GM12878 (cell line): ENCODE measurements around the gene COQ9. TPM values are rescaled to one million over a fixed set of nuclear protein-coding genes. Genes with fewer than 3 reads are reported as not detected.
A peak's percentile ranks its signal among the peaks of the same experiment; 100 is the strongest.

Experiments used
- ATAC-seq: fragments of 200-7000 bp; cut with Tn5 transposase; 3 replicates; pipeline ENCODE4 v1.9.1; 2020; ENCODE audit warnings: mild to moderate bottlenecking, moderate library complexity
- BruUV-seq: library from RNA; stranded (reverse); fragments of 400-500 nt; replicated peaks from 2 replicates; lab custom pipeline; 2021; lab: Mats Ljungman, UMichigan
- CTCF ChIA-PET: fragments of 300-600 bp; sonication (Branson Sonifier 250); formaldehyde crosslinking; extraction: SDS; loops from one replicate; lab custom pipeline; 2021; ENCODE audit warnings: inconsistent platforms; lab: Yijun Ruan, JAX
- POLR2A ChIA-PET: fragments of 350-600 bp; formaldehyde crosslinking; extraction: SDS; loops from one replicate; lab custom pipeline; 2021; ENCODE audit warnings: inconsistent platforms; lab: Charles Lee
- RAD21 ChIA-PET: fragments of 300-600 bp; sonication (Branson Sonifier 250); formaldehyde crosslinking; loops from one replicate; lab custom pipeline; 2023; ENCODE audit warnings: antibody characterized with exemption; ENCODE audit not compliant: unreplicated experiment; lab: Charles Lee
- SMC1A ChIA-PET: fragments of 300-600 bp; sonication (Branson Sonifier 250); formaldehyde crosslinking; loops from one replicate; lab custom pipeline; 2023; ENCODE audit not compliant: unreplicated experiment, uncharacterized antibody; lab: Charles Lee
- DNase-seq: peaks from one replicate; pipeline ENCODE4 v3.0.0-alpha.2; 2011; ENCODE audit warnings: low read depth, low spot score
- FAIRE-seq: peaks from 3 replicates; lab custom pipeline; 2011; peaks lifted over from hg19 to GRCh38; lab: Jason Lieb, UNC
- H2AFZ ChIP-seq: 2 replicates; pipeline ENCODE4 v1.6.0; 2011; ENCODE audit warnings: low read depth, low read length, control low read depth; ENCODE audit not compliant: control insufficient read depth
- H3K27ac ChIP-seq: 2 replicates; pipeline ENCODE4 v1.5.1; 2011; ENCODE audit warnings: control low read depth; ENCODE audit not compliant: control insufficient read depth, insufficient read depth
- H3K27me3 ChIP-seq, 2 experiments: replicated peaks in 1 of 2; 2 replicates each; pipeline versions ENCODE4 v1.6.0 to v1.6.1; 2011; ENCODE audit warnings: low read length in 1 of 2; ENCODE audit not compliant: control insufficient read depth in 2 of 2, insufficient read depth in 2 of 2
- H3K36me3 ChIP-seq, 2 experiments: 2 replicates each; pipeline ENCODE4 v1.5.1; 2011; ENCODE audit warnings: low read length in 1 of 2; ENCODE audit not compliant: control insufficient read depth in 2 of 2, insufficient read depth in 2 of 2
- H3K4me1 ChIP-seq: 2 replicates; pipeline ENCODE4 v1.6.1; 2011; ENCODE audit warnings: mild to moderate bottlenecking, low read length, moderate library complexity, mixed read lengths; ENCODE audit not compliant: control insufficient read depth, insufficient read depth
- H3K4me2 ChIP-seq: 2 replicates; pipeline ENCODE4 v1.6.0; 2011; ENCODE audit warnings: control low read depth; ENCODE audit not compliant: control insufficient read depth, insufficient read depth
- H3K4me3 ChIP-seq: fragments of 200-600 bp; sonication (generic); 2 replicates; pipeline ENCODE4 v1.5.1; 2016
- H3K79me2 ChIP-seq: 2 replicates; pipeline ENCODE4 v1.6.0; 2011; ENCODE audit warnings: low read length; ENCODE audit not compliant: control insufficient read depth, insufficient read depth
- H3K9ac ChIP-seq: 2 replicates; pipeline ENCODE4 v1.8.0; 2011; ENCODE audit warnings: low read length, control low read depth, mixed read lengths; ENCODE audit not compliant: control insufficient read depth, insufficient read depth
- H3K9me3 ChIP-seq: replicated peaks from 3 replicates; pipeline ENCODE4 v1.5.1; 2011; ENCODE audit warnings: mild to moderate bottlenecking, low read length; ENCODE audit not compliant: control insufficient read depth, insufficient read depth
- H4K20me1 ChIP-seq: 2 replicates; pipeline ENCODE4 v1.6.0; 2011; ENCODE audit not compliant: control insufficient read depth, insufficient read depth
- CBX3 ChIP-seq: fragments of 200-600 bp; sonication (generic); IDR thresholded peaks from 2 replicates; pipeline ENCODE4 v1.6.1; 2016; ENCODE audit warnings: low read depth, borderline replicate concordance
- DPF2 ChIP-seq: fragments of 450-650 bp; IDR thresholded peaks from 2 replicates; pipeline ENCODE4 v1.6.1; 2017; ENCODE audit warnings: mild to moderate bottlenecking
- GABPA ChIP-seq: IDR thresholded peaks from 2 replicates; pipeline ENCODE4 v1.6.1; 2014; ENCODE audit warnings: antibody characterized with exemption, low read depth, mild to moderate bottlenecking, inconsistent platforms
- GATAD2B ChIP-seq: fragments of 450-650 bp; conservative IDR thresholded peaks from 2 replicates; pipeline ENCODE4 v1.6.1; 2017; ENCODE audit warnings: low read depth, mild to moderate bottlenecking, moderate library complexity
- HCFC1 ChIP-seq: fragments of 150-350 bp; IDR thresholded peaks from 2 replicates; pipeline ENCODE4 v1.6.1; 2014; ENCODE audit warnings: low read length
- HDAC2 ChIP-seq: fragments of 200-600 bp; sonication (generic); IDR thresholded peaks from 2 replicates; pipeline ENCODE4 v1.6.1; 2017
- JUNB ChIP-seq: IDR thresholded peaks from 2 replicates; pipeline ENCODE4 v1.6.1; 2016; ENCODE audit warnings: antibody characterized with exemption, mild to moderate bottlenecking
- MTA2 ChIP-seq: fragments of 450-650 bp; IDR thresholded peaks from 2 replicates; pipeline ENCODE4 v1.6.1; 2016; ENCODE audit warnings: low read depth, mild to moderate bottlenecking, moderate library complexity
- NR2F1 ChIP-seq: fragments of 450-650 bp; conservative IDR thresholded peaks from 2 replicates; pipeline ENCODE4 v1.6.1; 2017; ENCODE audit warnings: mild to moderate bottlenecking
- POLR2AphosphoS5 ChIP-seq: IDR thresholded peaks from 2 replicates; pipeline ENCODE4 v1.6.1; 2011; ENCODE audit warnings: mild to moderate bottlenecking, low read length, inconsistent platforms
- RAD21 ChIP-seq: IDR thresholded peaks from 2 replicates; pipeline ENCODE4 v1.6.1; 2011; ENCODE audit warnings: mild to moderate bottlenecking, low read depth, low read length, moderate library complexity; ENCODE audit not compliant: insufficient read depth
- RCOR1 ChIP-seq: conservative IDR thresholded peaks from 2 replicates; pipeline ENCODE4 v1.6.1; 2012; ENCODE audit warnings: low read depth, low read length, improper control_type of control experiment
- SMAD5 ChIP-seq: IDR thresholded peaks from 2 replicates; pipeline ENCODE4 v1.6.1; 2016; ENCODE audit warnings: antibody characterized with exemption, low read depth
- SPI1 ChIP-seq: IDR thresholded peaks from 2 replicates; pipeline ENCODE4 v1.6.1; 2011; ENCODE audit warnings: low read depth, mild to moderate bottlenecking, low read length, moderate library complexity, borderline replicate concordance; ENCODE audit not compliant: insufficient read depth
- SUZ12 ChIP-seq: fragments of 200-600 bp; sonication (generic); IDR thresholded peaks from one replicate; pipeline ENCODE4 v1.6.1; 2018; ENCODE audit warnings: antibody characterized with exemption, mild to moderate bottlenecking; ENCODE audit not compliant: unreplicated experiment
- WGBS: methylation state at CpG from one replicate; pipeline ENCODE4 v1.1.6; 2016; ENCODE audit warnings: low lambda C conversion rate; ENCODE audit not compliant: insufficient replicate concordance, insufficient coverage; ENCODE audit errors: missing lambda C conversion rate; 5-methylcytosine and 5-hydroxymethylcytosine counted together
- in situ Hi-C: fragments of 300-500 bp; cut with MboI; formaldehyde crosslinking; loops from 9 replicates; pipeline ENCODE4 v1.14.3; 2018; ENCODE audit warnings: mixed read lengths
- intact Hi-C: fragments of 100-400 bp; cut with micrococcal nuclease; formaldehyde crosslinking; loops from one replicate; pipeline ENCODE4 v1.14.2; 2022; ENCODE audit not compliant: unreplicated experiment
- polyA plus RNA-seq, 11 experiments: library from polyadenylated mRNA; depleted of rRNA in 4 of 11; unstranded in 6 of 11; stranded (reverse) in 5 of 11; fragments of >200 nt; fragmentation: Nextera tagmentation in 4 of 11; fragmentation: Illumina TruSeq in 1 of 11; extraction: Ambion mirVana in 4 of 11; extraction: Trizol in 1 of 11; gene quantifications; 1 replicate in 1 of 11; 2 replicates in 10 of 11; pipeline versions ENCODE4 v1.2.1 to v1.2.3, GENCODE V29; 2011 to 2016; ENCODE audit warnings: inconsistent platforms in 2 of 11, missing spikeins in 2 of 11, low read depth in 1 of 11
- total RNA-seq, 4 experiments: library from RNA; depleted of rRNA in 3 of 4; stranded (reverse); fragments of >200 nt in 3 of 4; fragmentation: Illumina TruSeq in 1 of 4; extraction: Trizol in 1 of 4; gene quantifications; 2 replicates each; pipeline versions ENCODE4 v1.2.1 to v1.2.3, GENCODE V29; 2013 to 2021
- TF ChIP-seq, protein P1 (sequence below): fragments of 150-350 bp; IDR thresholded peaks from 2 replicates; pipeline ENCODE4 v1.6.1; 2014; ENCODE audit warnings: mild to moderate bottlenecking, low read depth, low read length
- TF ChIP-seq, protein P2 (sequence below): fragments of 450-650 bp; IDR thresholded peaks from 2 replicates; pipeline ENCODE4 v1.6.1; 2017; ENCODE audit warnings: antibody characterized with exemption, mild to moderate bottlenecking, moderate library complexity
- TF ChIP-seq, protein P3 (sequence below): IDR thresholded peaks from 2 replicates; pipeline ENCODE4 v1.6.1; 2011; ENCODE audit warnings: mild to moderate bottlenecking, low read depth, low read length, moderate library complexity; ENCODE audit not compliant: insufficient replicate concordance

COQ9 gene
- total and polyA plus RNA-seq, 10 of the 15 experiments (the other 5 are each of a cell fraction or from before 2014, with no cell fraction given), result 24.1 to 79.7 (median 50.1) TPM

DNA sequence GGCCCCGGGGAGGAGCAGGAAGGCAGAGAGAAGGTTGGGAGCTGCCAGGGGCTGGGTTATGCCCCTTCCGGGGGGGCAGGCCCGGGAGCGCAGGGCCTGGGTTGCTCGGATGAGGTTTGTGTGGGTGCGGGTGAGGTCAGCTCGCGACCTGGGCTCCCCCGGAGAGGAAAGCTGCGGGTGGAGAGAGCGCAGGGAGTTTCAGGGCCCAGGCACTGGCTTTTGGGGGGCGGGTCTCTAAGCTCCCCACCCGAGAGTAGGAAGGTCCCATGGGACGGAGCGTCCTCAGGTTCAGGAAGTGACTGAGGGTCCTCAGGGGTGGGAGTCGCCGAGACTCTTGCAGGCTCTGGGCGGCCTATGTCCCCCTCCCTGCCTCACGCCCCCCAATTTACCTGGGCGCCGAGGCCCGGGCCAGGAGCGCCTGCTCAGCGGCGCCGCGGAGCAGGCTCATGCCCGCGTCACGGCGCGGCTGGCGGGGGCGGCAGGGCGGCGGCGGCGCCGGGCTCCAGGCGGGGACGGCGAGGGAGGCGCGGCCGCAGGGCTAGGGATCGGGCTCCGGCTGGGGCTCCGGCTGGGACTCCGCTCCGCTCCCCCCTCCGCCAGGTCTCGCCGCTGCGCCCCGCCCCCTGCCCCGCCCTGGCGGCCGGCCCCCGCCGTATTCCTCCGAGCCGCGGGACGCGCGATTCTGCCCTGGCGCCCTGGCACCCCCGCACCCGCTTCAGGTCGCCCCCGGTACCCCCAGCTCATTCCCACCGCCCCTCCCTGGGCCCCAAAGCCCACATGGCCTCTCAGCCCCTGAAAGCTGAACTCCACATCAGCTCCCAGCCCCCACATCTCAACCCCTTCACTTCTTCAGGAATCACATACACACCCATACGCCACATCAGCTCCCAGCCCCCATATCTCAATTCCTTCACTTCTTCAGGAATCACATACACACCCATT is 38.9 kb downstream of the COQ9 start, which contains the start of gene DOK4:
Gene DOK4 (minus strand): TSS at position 578 of the 942 bp plus-strand sequence. CDS start 6,986 bp downstream, outside the sequence.
- H3K27ac ChIP-seq, result no peak within 1 kb of the TSS
- POLR2A ChIA-PET, result interaction anchor here (1.2 to 1.9 kb wide), 3 partner anchors 37 to 51 kb away, joined by 3 to 10 read pairs (median 6); partner anchors contain the start of gene CCDC102A
- in situ Hi-C loops, result no loop called here
- TF ChIP-seq HDAC2, result no peak
- TF ChIP-seq HCFC1, result no peak
- no peak for TF ChIP-seq SUZ12
- peak; percentile 69 for TF ChIP-seq NR2F1
- peak; percentile 75 for TF ChIP-seq GATAD2B
- TF ChIP-seq GABPA, result no peak
- TF ChIP-seq SMAD5, result no peak
- TF ChIP-seq JUNB, result no peak
- TF ChIP-seq, protein P1, sequence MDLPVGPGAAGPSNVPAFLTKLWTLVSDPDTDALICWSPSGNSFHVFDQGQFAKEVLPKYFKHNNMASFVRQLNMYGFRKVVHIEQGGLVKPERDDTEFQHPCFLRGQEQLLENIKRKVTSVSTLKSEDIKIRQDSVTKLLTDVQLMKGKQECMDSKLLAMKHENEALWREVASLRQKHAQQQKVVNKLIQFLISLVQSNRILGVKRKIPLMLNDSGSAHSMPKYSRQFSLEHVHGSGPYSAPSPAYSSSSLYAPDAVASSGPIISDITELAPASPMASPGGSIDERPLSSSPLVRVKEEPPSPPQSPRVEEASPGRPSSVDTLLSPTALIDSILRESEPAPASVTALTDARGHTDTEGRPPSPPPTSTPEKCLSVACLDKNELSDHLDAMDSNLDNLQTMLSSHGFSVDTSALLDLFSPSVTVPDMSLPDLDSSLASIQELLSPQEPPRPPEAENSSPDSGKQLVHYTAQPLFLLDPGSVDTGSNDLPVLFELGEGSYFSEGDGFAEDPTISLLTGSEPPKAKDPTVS, result no peak
- no peak for TF ChIP-seq CBX3
- TF ChIP-seq MTA2, result no peak
- no peak for TF ChIP-seq POLR2AphosphoS5
- no peak for TF ChIP-seq RAD21
- TF ChIP-seq RCOR1, result no peak
- TF ChIP-seq SPI1, result no peak
- TF ChIP-seq, protein P2, sequence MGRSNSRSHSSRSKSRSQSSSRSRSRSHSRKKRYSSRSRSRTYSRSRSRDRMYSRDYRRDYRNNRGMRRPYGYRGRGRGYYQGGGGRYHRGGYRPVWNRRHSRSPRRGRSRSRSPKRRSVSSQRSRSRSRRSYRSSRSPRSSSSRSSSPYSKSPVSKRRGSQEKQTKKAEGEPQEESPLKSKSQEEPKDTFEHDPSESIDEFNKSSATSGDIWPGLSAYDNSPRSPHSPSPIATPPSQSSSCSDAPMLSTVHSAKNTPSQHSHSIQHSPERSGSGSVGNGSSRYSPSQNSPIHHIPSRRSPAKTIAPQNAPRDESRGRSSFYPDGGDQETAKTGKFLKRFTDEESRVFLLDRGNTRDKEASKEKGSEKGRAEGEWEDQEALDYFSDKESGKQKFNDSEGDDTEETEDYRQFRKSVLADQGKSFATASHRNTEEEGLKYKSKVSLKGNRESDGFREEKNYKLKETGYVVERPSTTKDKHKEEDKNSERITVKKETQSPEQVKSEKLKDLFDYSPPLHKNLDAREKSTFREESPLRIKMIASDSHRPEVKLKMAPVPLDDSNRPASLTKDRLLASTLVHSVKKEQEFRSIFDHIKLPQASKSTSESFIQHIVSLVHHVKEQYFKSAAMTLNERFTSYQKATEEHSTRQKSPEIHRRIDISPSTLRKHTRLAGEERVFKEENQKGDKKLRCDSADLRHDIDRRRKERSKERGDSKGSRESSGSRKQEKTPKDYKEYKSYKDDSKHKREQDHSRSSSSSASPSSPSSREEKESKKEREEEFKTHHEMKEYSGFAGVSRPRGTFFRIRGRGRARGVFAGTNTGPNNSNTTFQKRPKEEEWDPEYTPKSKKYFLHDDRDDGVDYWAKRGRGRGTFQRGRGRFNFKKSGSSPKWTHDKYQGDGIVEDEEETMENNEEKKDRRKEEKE, result no peak
- TF ChIP-seq DPF2, result peak; percentile 57; the same call in 1 of the 2 replicates
- TF ChIP-seq, protein P3, sequence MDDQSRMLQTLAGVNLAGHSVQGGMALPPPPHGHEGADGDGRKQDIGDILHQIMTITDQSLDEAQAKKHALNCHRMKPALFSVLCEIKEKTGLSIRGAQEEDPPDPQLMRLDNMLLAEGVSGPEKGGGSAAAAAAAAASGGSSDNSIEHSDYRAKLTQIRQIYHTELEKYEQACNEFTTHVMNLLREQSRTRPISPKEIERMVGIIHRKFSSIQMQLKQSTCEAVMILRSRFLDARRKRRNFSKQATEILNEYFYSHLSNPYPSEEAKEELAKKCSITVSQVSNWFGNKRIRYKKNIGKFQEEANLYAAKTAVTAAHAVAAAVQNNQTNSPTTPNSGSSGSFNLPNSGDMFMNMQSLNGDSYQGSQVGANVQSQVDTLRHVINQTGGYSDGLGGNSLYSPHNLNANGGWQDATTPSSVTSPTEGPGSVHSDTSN, result no peak

More for the DNA sequence above, 38.9 kb downstream of the COQ9 start, which contains the start of gene DOK4:
- ChIA-PET RAD21 (interaction anchor here (0.7 to 2.5 kb wide), 9 partner anchors 22 to 77 kb away, joined by 3 to 16 read pairs (median 4); partner anchors contain the start of genes ADGRG5, CCDC102A, CIAPIN1 and COQ9), CTCF (interaction anchor here (0.9 to 4.1 kb wide), 10 partner anchors 10 to 69 kb away, joined by 3 to 25 read pairs (median 6); partner anchors contain the start of genes CCDC102A, CIAPIN1, COQ9 and POLR2C), SMC1A (interaction anchor here (0.8 to 3.5 kb wide), 10 partner anchors 8 to 299 kb away, joined by 3 to 17 read pairs (median 4); partner anchors contain the start of genes ADGRG5 and CCDC102A)
- Histone ChIP-seq H3K4me1 (peaks cover 15% of the 10 kb centered on the region), H3K4me2 (peak within 1 kb of the TSS; percentile 95), H3K4me3 (peak within 1 kb of the TSS; percentile 60; the same call in 1 of the 2 replicates), H2AFZ (peak within 1 kb of the TSS; percentile 81), H3K27me3 (peaks cover 0 to 2% of the 10 kb centered on the region in 2 experiments; a peak in 1 of 4 replicates), H3K9me3 (no peaks in the 10 kb centered on the region; the same call in 2 of the 3 replicates), H3K36me3 (no peaks in the 10 kb centered on the region), H3K9ac (peak within 1 kb of the TSS; percentile 54; the same call in 1 of the 2 replicates), H3K79me2 (no peaks in the 10 kb centered on the region), H4K20me1 (no peaks in the 10 kb centered on the region)
- intact Hi-C loops, result loop anchor here (2.0 kb wide), 1 partner anchor 51 kb away; the partner anchor contains the start of gene CCDC102A
- WGBS, result 5% methylated on average over 52 of the region's 73 CpGs
- ATAC-seq (peak; percentile 93), DNase-seq (no peak), FAIRE-seq (no peak)
- BruUV-seq, result no TSS peak
